H1 (cell line): ENCODE data around the gene SEC24B. TPM values are rescaled to one million over a fixed set of nuclear protein-coding genes. Genes with fewer than 3 reads are reported as not detected.

Experiments used
- CTCF ChIA-PET: fragments of 300-600 bp; sonication (Branson Sonifier 250); formaldehyde crosslinking; loops from one replicate; lab custom pipeline; 2021; ENCODE audit not compliant: partially characterized antibody; lab: Charles Lee
- POLR2A ChIA-PET: fragments of 300-600 bp; sonication (Branson Sonifier 250); formaldehyde crosslinking; loops from one replicate; lab custom pipeline; 2021; ENCODE audit warnings: inconsistent platforms; ENCODE audit not compliant: partially characterized antibody; lab: Charles Lee
- DNase-seq, 2 experiments: peaks; one replicate each; pipeline versions ENCODE4 v3.0.0 to v3.0.0-alpha.2; 2010 to 2022; ENCODE audit warnings: low spot score in 2 of 2, low read depth in 1 of 2, mixed read lengths in 1 of 2
- FAIRE-seq: peaks from 2 replicates; lab custom pipeline; 2011; peaks lifted over from hg19 to GRCh38; lab: Jason Lieb, UNC
- H2AFZ ChIP-seq: 2 replicates; pipeline ENCODE4 v1.8.1; 2012; ENCODE audit warnings: low read length, inconsistent platforms
- H2AK5ac ChIP-seq: 2 replicates; pipeline ENCODE4 v1.6.1; 2013; ENCODE audit warnings: low read depth, low read length
- H2BK120ac ChIP-seq: replicated peaks from 2 replicates; pipeline ENCODE3; 2013; ENCODE audit warnings: low read depth, low read length, inconsistent platforms
- H2BK12ac ChIP-seq: 2 replicates; pipeline ENCODE4 v1.6.1; 2013; ENCODE audit warnings: low read depth, low read length
- H2BK15ac ChIP-seq: 2 replicates; pipeline ENCODE4 v1.6.1; 2013; ENCODE audit warnings: low read length
- H2BK20ac ChIP-seq: 2 replicates; pipeline ENCODE4 v1.6.1; 2013; ENCODE audit warnings: low read length
- H2BK5ac ChIP-seq: 2 replicates; pipeline ENCODE4 v1.6.1; 2013; ENCODE audit warnings: low read depth, low read length
- H3K14ac ChIP-seq: 2 replicates; pipeline ENCODE4 v1.6.1; 2013; ENCODE audit warnings: inconsistent platforms; ENCODE audit not compliant: insufficient read length
- H3K18ac ChIP-seq: 2 replicates; pipeline ENCODE4 v1.6.1; 2013; ENCODE audit warnings: low read length; ENCODE audit errors: extremely low read depth
- H3K23ac ChIP-seq: 2 replicates; pipeline ENCODE4 v1.6.1; 2013; ENCODE audit warnings: inconsistent platforms; ENCODE audit not compliant: insufficient read length
- H3K23me2 ChIP-seq: 2 replicates; pipeline ENCODE4 v1.6.1; 2013; ENCODE audit warnings: low read depth, low read length
- H3K27ac ChIP-seq: 2 replicates; pipeline ENCODE4 v1.6.1; 2011; ENCODE audit warnings: low read depth, low read length, inconsistent platforms
- H3K27me3 ChIP-seq, 4 experiments: replicated peaks in 1 of 4; 1 replicate in 1 of 4; 2 replicates in 3 of 4; pipeline versions ENCODE4 v1.6.1 to v1.8.1; 2011 to 2013; ENCODE audit warnings: low read length in 3 of 4, mild to moderate bottlenecking in 3 of 4, inconsistent platforms in 2 of 4, mixed read lengths in 2 of 4, moderate library complexity in 1 of 4; ENCODE audit not compliant: control insufficient read depth in 3 of 4, insufficient read depth in 3 of 4; ENCODE audit errors: extremely low read depth in 1 of 4
- H3K36me3 ChIP-seq, 4 experiments: 2 replicates each; pipeline versions ENCODE4 v1.6.1 to v1.8.1; 2011 to 2013; ENCODE audit warnings: mild to moderate bottlenecking in 4 of 4, low read length in 3 of 4, moderate library complexity in 2 of 4, control low read depth in 1 of 4, inconsistent platforms in 1 of 4; ENCODE audit not compliant: insufficient read depth in 4 of 4, control insufficient read depth in 2 of 4
- H3K4ac ChIP-seq: replicated peaks from 2 replicates; pipeline ENCODE3; 2013; ENCODE audit warnings: low read length, low read depth, mixed read lengths, inconsistent platforms; ENCODE audit not compliant: insufficient read length
- H3K4me1 ChIP-seq, 4 experiments: replicated peaks in 1 of 4; 1 replicate in 1 of 4; 2 replicates in 3 of 4; pipeline versions ENCODE4 v1.6.1 to v1.8.1; 2011 to 2013; ENCODE audit warnings: low read length in 3 of 4, inconsistent platforms in 2 of 4, mixed read lengths in 1 of 4; ENCODE audit not compliant: insufficient read depth in 4 of 4, control insufficient read depth in 3 of 4
- H3K4me2 ChIP-seq, 2 experiments: 2 replicates each; pipeline versions ENCODE4 v1.6.1 to v1.8.1; 2011 to 2013; ENCODE audit warnings: low read depth in 2 of 2, low read length in 2 of 2, control low read depth in 1 of 2, inconsistent platforms in 1 of 2, mild to moderate bottlenecking in 1 of 2; ENCODE audit not compliant: insufficient read depth in 1 of 2
- H3K4me3 ChIP-seq, 4 experiments: fragments of 200-600, 300-600 bp in 1 of 4; sonication (generic), shearing (Covaris generic), sonication (Bioruptor Twin) in 1 of 4; 2 replicates each; pipeline versions ENCODE4 v1.5.1 to v1.8.1; 2011 to 2016; ENCODE audit warnings: low read length in 4 of 4, low read depth in 3 of 4, control low read depth in 2 of 4, inconsistent platforms in 2 of 4, mild to moderate bottlenecking in 2 of 4, mixed read lengths in 1 of 4, moderate library complexity in 1 of 4; ENCODE audit not compliant: insufficient read depth in 2 of 4; ENCODE audit errors: extremely low read depth in 1 of 4
- H3K56ac ChIP-seq: replicated peaks from 2 replicates; pipeline ENCODE3; 2013; ENCODE audit warnings: low read depth, mild to moderate bottlenecking, mixed read lengths, low read length, inconsistent platforms; ENCODE audit not compliant: insufficient read length
- H3K79me1 ChIP-seq: 2 replicates; pipeline ENCODE4 v1.6.1; 2013; ENCODE audit warnings: low read depth, low read length, control low read depth
- H3K79me2 ChIP-seq, 2 experiments: 2 replicates each; pipeline versions ENCODE4 v1.6.1 to v1.8.1; 2012 to 2013; ENCODE audit warnings: low read length in 2 of 2, mild to moderate bottlenecking in 2 of 2, inconsistent platforms in 1 of 2; ENCODE audit not compliant: insufficient read depth in 2 of 2, control insufficient read depth in 1 of 2
- H3K9ac ChIP-seq, 4 experiments: replicated peaks in 1 of 4; 1 replicate in 1 of 4; 2 replicates in 3 of 4; pipeline versions ENCODE4 v1.6.1 to v1.8.1; 2011 to 2013; ENCODE audit warnings: low read depth in 3 of 4, low read length in 3 of 4, control low read depth in 2 of 4, mild to moderate bottlenecking in 2 of 4, moderate library complexity in 2 of 4, inconsistent platforms in 1 of 4; ENCODE audit errors: extremely low read depth in 1 of 4
- H3K9me3 ChIP-seq, 2 experiments: 2 replicates each; pipeline versions ENCODE4 v1.6.1 to v1.8.1; 2012 to 2013; ENCODE audit warnings: mild to moderate bottlenecking in 2 of 2, moderate library complexity in 2 of 2, control low read depth in 1 of 2, inconsistent platforms in 1 of 2, low read depth in 1 of 2, low read length in 1 of 2, mixed read lengths in 1 of 2; ENCODE audit not compliant: insufficient read depth in 2 of 2
- H4K20me1 ChIP-seq, 2 experiments: replicated peaks in 1 of 2; 2 replicates each; pipeline versions ENCODE3 to v1.8.1; 2011 to 2013; ENCODE audit warnings: inconsistent platforms in 2 of 2, low read length in 2 of 2, mild to moderate bottlenecking in 1 of 2; ENCODE audit not compliant: insufficient read depth in 2 of 2, control insufficient read depth in 1 of 2
- H4K5ac ChIP-seq: 2 replicates; pipeline ENCODE4 v1.6.1; 2013; ENCODE audit warnings: low read length, low read depth, mixed read lengths, inconsistent platforms; ENCODE audit not compliant: insufficient read length
- H4K8ac ChIP-seq: 2 replicates; pipeline ENCODE4 v1.8.0; 2013; ENCODE audit warnings: mild to moderate bottlenecking, moderate library complexity, low read length, inconsistent platforms; ENCODE audit not compliant: insufficient read depth; ENCODE audit errors: extremely low read depth
- H4K91ac ChIP-seq: replicated peaks from 2 replicates; pipeline ENCODE3; 2013; ENCODE audit warnings: low read length, mixed read lengths, inconsistent platforms; ENCODE audit not compliant: insufficient read length
- ATF2 ChIP-seq: IDR thresholded peaks from 2 replicates; pipeline ENCODE4 v1.6.1; 2012; ENCODE audit warnings: low read length, inconsistent platforms
- CHD2 ChIP-seq: IDR thresholded peaks from 2 replicates; pipeline ENCODE4 v1.6.1; 2012; ENCODE audit warnings: low read length, improper control_type of control experiment
- CTBP2 ChIP-seq: IDR thresholded peaks from 2 replicates; pipeline ENCODE4 v1.7.0; 2011; ENCODE audit warnings: borderline replicate concordance, mild to moderate bottlenecking, moderate library complexity, mixed read lengths, low read length; ENCODE audit not compliant: insufficient read depth, insufficient read length
- HDAC2 ChIP-seq, 2 experiments: fragments of 300-600 bp in 1 of 2; sonication (generic) in 1 of 2; IDR thresholded peaks; 2 replicates each; pipeline ENCODE4 v1.6.1; 2011 to 2012; ENCODE audit warnings: low read depth in 2 of 2, low read length in 2 of 2, mild to moderate bottlenecking in 2 of 2, moderate library complexity in 2 of 2, borderline replicate concordance in 1 of 2, inconsistent platforms in 1 of 2
- HDAC6 ChIP-seq: IDR thresholded peaks from one replicate; pipeline ENCODE4 v1.7.1; 2012; ENCODE audit warnings: low read depth, mild to moderate bottlenecking, inconsistent platforms, low read length, moderate library complexity
- KDM5A ChIP-seq: fragments of 200-600 bp; IDR thresholded peaks from 2 replicates; pipeline ENCODE4 v1.7.1; 2012; ENCODE audit warnings: mild to moderate bottlenecking, low read length, inconsistent platforms, mixed read lengths
- MAFK ChIP-seq: IDR thresholded peaks from 2 replicates; pipeline ENCODE4 v1.6.1; 2012; ENCODE audit warnings: low read depth, mild to moderate bottlenecking, improper control_type of control experiment, low read length
- POLR2A ChIP-seq, 2 experiments: IDR thresholded peaks; 1 replicate in 1 of 2; 2 replicates in 1 of 2; pipeline ENCODE4 v1.6.1; 2011; ENCODE audit warnings: low read depth in 2 of 2, low read length in 2 of 2, mild to moderate bottlenecking in 2 of 2; ENCODE audit errors: control extremely low read depth in 1 of 2
- POU5F1 ChIP-seq: IDR thresholded peaks from 2 replicates; pipeline ENCODE4 v1.6.1; 2011; ENCODE audit warnings: low read depth, mild to moderate bottlenecking, low read length, moderate library complexity
- SUZ12 ChIP-seq: fragments of 200-600 bp; sonication (generic); IDR thresholded peaks from 2 replicates; pipeline ENCODE4 v1.6.1; 2012; ENCODE audit warnings: mild to moderate bottlenecking, inconsistent platforms, low read length, moderate library complexity, mixed read lengths
- WGBS, 2 experiments: shearing (Covaris generic) in 1 of 2; methylation state at CpG; one replicate each; pipeline versions ENCODE4 v1.1.6 to v1.1.7; 2013 to 2015; ENCODE audit warnings: low lambda C conversion rate in 2 of 2, mixed read lengths in 2 of 2, inconsistent platforms in 1 of 2, low coverage in 1 of 2, missing lambda C conversion rate in 1 of 2; ENCODE audit not compliant: insufficient replicate concordance in 2 of 2, insufficient coverage in 1 of 2, insufficient read length in 1 of 2; ENCODE audit errors: extremely low coverage in 1 of 2, missing lambda C conversion rate in 1 of 2; 5-methylcytosine and 5-hydroxymethylcytosine counted together
- polyA plus RNA-seq, 7 experiments: library from polyadenylated mRNA; depleted of rRNA in 3 of 7; stranded (reverse) in 5 of 7; unstranded in 2 of 7; fragments of >200 nt in 5 of 7; fragments of 200-250 nt in 2 of 7; gene quantifications; 1 replicate in 5 of 7; 2 replicates in 1 of 7; 4 replicates in 1 of 7; pipeline versions ENCODE4 v1.2.1 to v1.2.3, GENCODE V29; 2011 to 2013; ENCODE audit warnings: missing spikeins in 2 of 7, mixed read lengths in 2 of 7
- total RNA-seq: library from RNA; stranded (reverse); fragmentation: NEBNext Ultra II Directional; extraction: Animal tissue kit (Norgen Biotek cat#: 25700); gene quantifications from 2 replicates; pipeline ENCODE4 v1.2.1, GENCODE V29; 2021

The SEC24B gene
- total and polyA plus RNA-seq, 2 of the 8 experiments (the other 6 are each of a cell fraction or from before 2014, with no cell fraction given), result 25.6 to 30.9 TPM

GRCh38 chr4:109494563-109494962 lies 60.9 kb downstream of the SEC24B start:
- Histone ChIP-seq H3K9ac (no peak overlapping the region), H3K4me3 (no peak overlapping the region), H4K91ac (no peak overlapping the region), H2BK5ac (no peak overlapping the region), H3K23me2 (no peaks in the 10 kb centered on the region), H3K79me1 (no peaks in the 10 kb centered on the region), H3K4me1 (peaks cover 0 to 2% (median 0%) of the 10 kb centered on the region in 4 experiments; a peak in 2 of 7 replicates), H3K23ac (no peak overlapping the region), H2BK120ac (no peak overlapping the region), H3K36me3 (peaks cover 7 to 29% (median 17%) of the 10 kb centered on the region in 4 experiments), H3K9me3 (no peaks in the 10 kb centered on the region), H4K5ac (no peak overlapping the region), H2AFZ (no peak overlapping the region), H2BK15ac (no peak overlapping the region), H3K14ac (no peak overlapping the region), H4K8ac (no peak overlapping the region), H3K79me2 (no peaks in the 10 kb centered on the region), H2BK12ac (no peak overlapping the region), H3K56ac (no peak overlapping the region), H3K4ac (no peak overlapping the region), H2AK5ac (no peak overlapping the region), H2BK20ac (no peak overlapping the region), H3K18ac (no peak overlapping the region), H3K4me2 (no peak overlapping the region), H3K27me3 (no peaks in the 10 kb centered on the region), H4K20me1 (no peaks in the 10 kb centered on the region), H3K27ac (no peak overlapping the region)
- TF ChIP-seq HDAC2 (IDR thresholded peaks at IDR 0.05; ENCODE audit: borderline replicate concordance in 1 of 2, low read depth in 2 of 2, low read length in 2 of 2) (no peak), CTBP2 (no peak), POLR2A (IDR thresholded peaks at IDR 0.05; ENCODE audit: control extremely low read depth in 1 of 2, low read depth in 2 of 2, low read length in 2 of 2) (no peak), HDAC6 (no peak), CHD2 (no peak), POU5F1 (no peak), KDM5A (no peak), MAFK (no peak), ATF2 (no peak), SUZ12 (no peak)
- POLR2A ChIA-PET, result no interaction called here
- FAIRE-seq (no peak), DNase-seq (no peak)
- CTCF ChIA-PET, result interaction anchor here (1.0 kb wide), 1 partner anchor 1072 kb away, joined by 3 read pairs; no protein-coding TSS in a partner anchor
- WGBS, 2 experiments, result 82% methylated on average over 3 of the region's 3 CpGs; no CpG with 5 or more reads in 1 of the 2 experiments
